DMS114 treated with DMSO at 0.1 percent for 48 hours (cell line): Measurements from ENCODE around the gene RNF135.
"Not testable (repeated sequence)": the region's sequence is repeated elsewhere in the genome, so short reads cannot be mapped to it uniquely, and the experiment has no call there.

Experiments
- DNase-seq: peaks from one replicate; lab custom pipeline; 2025; ENCODE audit not compliant: unreplicated experiment; lab: John Stamatoyannopoulos, UW

Gene RNF135

GRCh38 chr17:30997842-30998241 lies 27.0 kb downstream of the RNF135 start:
- no peak for DNase-seq

DNA sequence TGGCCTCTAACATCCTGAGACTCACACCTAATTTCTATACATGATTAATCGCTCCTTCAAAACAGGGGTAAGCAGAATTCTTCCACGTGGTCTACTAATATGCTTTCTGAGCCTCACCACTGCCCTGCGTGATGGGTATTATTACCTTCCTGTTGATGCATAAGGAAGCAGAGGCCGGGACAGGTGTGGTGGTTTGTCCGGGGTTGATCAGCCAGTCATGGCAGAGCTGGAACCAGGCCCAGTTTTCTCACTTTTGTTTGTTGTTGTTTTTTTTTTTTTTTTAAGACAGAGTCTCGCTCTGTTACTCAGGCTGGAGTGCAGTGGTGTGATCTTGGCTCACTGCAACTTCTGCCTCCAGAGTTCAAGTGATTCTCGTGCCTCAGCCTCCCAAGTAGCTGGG lies 31.2 kb downstream of the RNF135 start:
- no peak for DNase-seq

- DNase-seq = no peak
Measured at GRCh38 chr17:31003225-31003866, 32.5 kb downstream of the RNF135 start.

- DNase-seq = no peak
Measured at GRCh38 chr17:31004160-31004559, 33.3 kb downstream of the RNF135 start.

GRCh38 chr17:31007695-31008373 lies 37.0 kb downstream of the RNF135 start:
- DNase-seq = no peak

- DNase-seq = peak; percentile 45
Measured at GRCh38 chr17:31008374-31009041, 37.7 kb downstream of the RNF135 start.

- DNase-seq = not testable (repeated sequence)
Measured at GRCh38 chr17:31009042-31009702, 38.3 kb downstream of the RNF135 start.

- not testable (repeated sequence) for DNase-seq
Measured at GRCh38 chr17:31010014-31010413, 39.2 kb downstream of the RNF135 start.

DNA sequence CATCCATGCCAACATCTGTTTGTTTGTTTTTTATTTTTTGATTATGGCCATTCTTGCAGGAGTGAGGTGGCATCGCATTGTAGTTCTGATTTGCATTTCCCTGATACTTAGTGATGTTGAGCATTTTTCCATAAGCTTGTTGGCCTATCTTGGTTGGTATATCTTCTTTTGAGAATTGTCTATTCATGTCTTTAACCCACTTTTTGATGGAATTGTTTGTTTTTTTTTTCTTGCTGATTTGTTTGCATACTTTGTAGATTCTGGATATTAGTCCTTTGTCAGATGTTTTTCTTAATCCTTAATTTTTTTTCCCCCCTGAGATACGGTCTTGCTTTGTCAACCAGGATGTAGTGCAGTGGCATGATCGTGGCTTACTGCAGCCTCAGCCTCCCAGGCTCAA lies 43.0 kb downstream of the RNF135 start:
- DNase-seq = no peak

DNA sequence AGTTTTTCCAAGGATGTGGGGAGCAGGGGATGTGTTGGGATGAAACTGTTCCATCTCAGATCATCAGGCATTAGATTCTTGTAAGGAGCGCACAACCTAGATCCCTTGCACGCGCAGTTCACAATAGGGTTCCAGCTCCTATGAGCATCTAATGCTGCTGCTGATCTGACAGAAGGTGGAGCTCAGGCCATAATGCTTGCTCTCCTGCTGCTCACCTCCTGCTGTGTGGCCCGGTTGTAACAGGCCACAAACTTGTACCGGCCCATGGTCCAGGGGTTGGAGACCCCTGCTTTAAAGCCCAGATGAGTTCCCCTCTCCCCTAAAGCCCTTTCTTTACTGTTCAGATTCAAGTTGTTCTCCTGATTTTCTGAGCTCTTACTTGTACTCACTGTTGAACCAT lies 44.8 kb downstream of the RNF135 start:
- DNase-seq = no peak

- no peak for DNase-seq
Measured at GRCh38 chr17:31019004-31019403, 48.2 kb downstream of the RNF135 start.

- DNase-seq = not testable (repeated sequence)
Measured at GRCh38 chr17:31023171-31023570, 52.3 kb downstream of the RNF135 start.

- DNase-seq = no peak
Measured at GRCh38 chr17:31031841-31032240, 61.0 kb downstream of the RNF135 start.

DNA sequence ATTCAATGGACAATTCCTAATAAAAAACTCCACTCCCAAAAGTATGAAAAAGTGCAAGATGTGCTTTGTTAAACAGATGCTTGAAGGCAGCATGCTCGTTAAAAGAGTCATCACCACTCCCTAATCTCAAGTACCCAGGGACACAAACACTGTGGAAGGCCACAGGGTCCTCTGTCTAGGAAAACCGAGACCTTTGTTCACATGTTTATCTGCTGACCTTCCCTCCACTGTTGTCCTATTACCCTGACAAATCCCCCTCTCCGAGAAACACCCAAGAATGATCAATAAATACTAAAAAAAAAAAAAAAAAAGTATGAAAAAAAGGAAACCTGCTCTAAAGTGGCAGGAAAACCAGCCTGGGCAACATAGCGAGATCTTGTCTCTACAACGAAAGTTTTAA lies 64.8 kb downstream of the RNF135 start:
- not testable (repeated sequence) for DNase-seq

DNA sequence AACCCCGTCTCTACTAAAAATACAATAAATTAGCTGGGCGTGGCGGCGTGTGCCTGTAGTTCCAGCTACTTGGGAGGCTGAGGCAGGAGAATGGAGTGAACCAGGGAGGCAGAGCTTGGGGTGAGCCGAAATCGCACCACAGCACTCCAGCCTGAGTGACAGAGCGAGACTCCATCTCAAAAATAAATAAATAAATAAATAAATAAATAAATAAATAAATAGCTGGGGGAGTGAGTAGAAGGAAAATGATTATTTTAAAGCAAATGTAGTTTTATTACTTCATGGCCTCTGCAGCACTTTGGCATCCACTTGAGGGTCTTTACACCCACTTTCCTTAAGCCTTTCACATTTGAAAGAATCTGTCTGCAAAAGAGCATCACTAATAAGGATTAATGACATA lies 70.0 kb downstream of the RNF135 start:
- DNase-seq = not testable (repeated sequence)

DNA sequence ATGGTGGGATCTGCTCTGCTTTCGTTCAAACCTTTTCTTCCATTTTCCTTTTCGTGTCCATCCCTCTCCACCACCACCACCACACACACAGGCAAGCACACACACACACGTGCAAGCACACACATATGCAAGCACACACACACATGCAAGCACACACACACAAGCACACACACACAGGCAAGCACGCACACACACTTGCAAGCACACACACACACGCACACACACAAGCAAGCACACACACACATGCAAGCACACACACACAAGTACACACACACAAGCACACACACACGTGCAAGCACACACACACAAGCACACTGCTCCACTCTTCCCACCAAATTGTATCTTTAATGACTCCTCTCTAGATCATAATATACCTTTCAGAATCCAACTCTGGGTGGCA lies 71.5 kb downstream of the RNF135 start:
- DNase-seq = not testable (repeated sequence)

DNA sequence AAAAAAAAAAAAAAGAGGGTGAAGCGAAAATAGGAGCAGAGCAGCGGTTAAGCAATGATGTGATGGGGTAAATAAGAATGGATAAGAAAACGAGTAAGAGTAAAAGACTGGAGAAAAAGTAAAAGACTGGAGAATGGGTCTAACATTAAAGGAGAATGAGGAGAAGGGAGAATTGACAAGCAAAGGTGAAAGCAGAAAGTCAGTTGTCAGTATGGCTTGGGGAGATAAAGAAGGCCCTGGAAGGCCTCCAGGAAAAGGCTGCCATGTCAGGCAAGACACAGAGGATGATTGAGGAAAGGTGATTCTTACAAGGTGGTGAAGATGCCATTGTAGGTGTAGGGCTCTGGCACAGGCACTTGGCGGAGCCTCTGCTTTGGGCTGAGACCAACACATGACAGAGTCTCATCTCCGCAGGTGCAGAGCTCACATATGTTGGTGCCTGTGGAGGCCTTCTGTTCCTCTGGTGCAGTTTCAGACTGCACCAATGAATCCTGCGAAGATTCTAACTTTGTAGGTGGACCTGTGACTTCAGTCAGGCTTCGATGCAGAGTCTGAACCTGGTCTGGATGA lies 76.1 kb downstream of the RNF135 start:
- DNase-seq = not testable (repeated sequence)

- DNase-seq = no peak
Measured at GRCh38 chr17:31048142-31048541, 77.3 kb downstream of the RNF135 start.

GRCh38 chr17:31048780-31049179 lies 77.9 kb downstream of the RNF135 start:
- no peak for DNase-seq
